NCI-H526 treated with DMSO at 0.1 percent for 48 hours (cell line): ENCODE results near the gene SMC1B.
"Not testable (repeated sequence)": the region's sequence is repeated elsewhere in the genome, so short reads cannot be mapped to it uniquely, and the experiment has no call there.

Experiments used
- DNase-seq: peaks from one replicate; lab custom pipeline; 2025; lab: John Stamatoyannopoulos, UW

Gene SMC1B

DNA sequence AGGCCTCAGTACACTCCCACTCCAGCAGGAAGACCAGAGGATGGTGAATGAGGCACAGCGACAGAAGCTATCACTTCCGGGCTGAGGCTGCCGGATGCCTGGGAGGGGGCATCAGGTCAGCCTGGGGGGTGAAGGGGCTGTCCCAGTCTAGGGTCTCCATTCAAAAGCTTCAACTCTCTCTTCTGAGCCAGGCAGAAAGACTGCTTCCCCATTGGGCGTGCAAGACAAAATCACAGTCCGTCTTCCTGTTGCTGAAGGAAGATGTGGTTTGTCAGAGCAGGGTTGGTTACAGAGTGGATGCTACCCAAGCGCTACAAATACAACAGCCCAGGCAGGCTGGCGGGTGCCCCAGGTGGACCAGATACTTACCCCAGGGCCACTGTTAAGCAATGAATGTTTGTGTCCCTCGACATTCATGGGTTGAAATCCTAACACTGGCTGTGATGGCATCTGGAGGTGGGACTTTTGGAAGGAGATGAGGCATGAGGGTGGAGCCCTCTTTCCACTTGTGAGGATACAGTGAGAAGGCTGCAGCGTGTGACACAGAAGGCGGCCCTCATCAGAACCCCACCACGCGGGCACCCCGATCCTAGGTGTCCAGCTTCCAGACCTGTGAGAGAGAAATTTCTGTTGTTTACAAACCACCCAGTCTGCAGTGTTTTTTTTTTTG is 116.6 kb downstream of the SMC1B start:
- no peak for DNase-seq

DNA sequence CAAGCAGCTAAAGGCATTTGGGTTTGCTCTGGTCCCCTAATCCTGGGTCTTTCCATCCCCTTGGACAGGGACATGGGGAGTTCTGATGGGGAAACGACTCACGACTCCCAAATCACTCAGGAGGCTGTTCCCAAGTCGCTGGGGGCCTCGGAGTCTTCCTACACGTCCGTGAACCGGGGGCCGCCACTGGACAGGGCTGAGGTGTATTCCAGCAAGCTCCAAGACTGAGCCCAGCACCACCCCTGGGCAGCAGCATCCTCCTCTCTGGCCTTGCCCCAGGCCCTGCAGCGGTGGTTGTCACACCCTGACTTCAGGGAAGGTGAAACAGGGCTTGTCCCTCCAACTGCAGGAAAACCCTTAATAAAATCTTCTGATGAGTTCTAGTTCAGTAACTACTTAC is 117.9 kb downstream of the SMC1B start:
- no peak for DNase-seq

DNA sequence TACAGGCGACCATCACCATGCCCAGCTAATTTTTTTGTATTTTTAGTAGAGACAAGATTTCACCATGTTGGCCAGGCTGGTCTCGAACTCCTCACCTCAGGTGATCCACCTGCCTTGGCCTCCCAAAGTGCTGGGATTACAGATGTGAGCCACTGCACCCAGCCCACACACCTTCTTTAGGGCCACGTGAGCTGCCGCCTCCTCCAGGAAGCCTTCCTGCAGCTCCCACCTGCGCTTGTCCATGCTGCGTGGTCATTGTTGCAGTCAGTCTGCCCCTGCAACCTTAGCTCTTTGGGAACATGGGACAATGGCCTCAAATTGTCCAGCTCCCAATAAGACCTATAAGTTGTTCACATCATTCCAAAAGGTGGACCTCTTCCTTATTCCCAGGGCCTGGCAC is 118.4 kb downstream of the SMC1B start:
- DNase-seq: not testable (repeated sequence)
